ENCODE results near the gene CFAP221. TPM values are rescaled to one million over a fixed set of nuclear protein-coding genes. Genes with fewer than 3 reads are reported as not detected.

CFAP221 gene
- total RNA-seq, 4 donors from 2014 or later, result 0.25 to 8.6 (median 0.66) TPM; not detected in 1

DNA sequence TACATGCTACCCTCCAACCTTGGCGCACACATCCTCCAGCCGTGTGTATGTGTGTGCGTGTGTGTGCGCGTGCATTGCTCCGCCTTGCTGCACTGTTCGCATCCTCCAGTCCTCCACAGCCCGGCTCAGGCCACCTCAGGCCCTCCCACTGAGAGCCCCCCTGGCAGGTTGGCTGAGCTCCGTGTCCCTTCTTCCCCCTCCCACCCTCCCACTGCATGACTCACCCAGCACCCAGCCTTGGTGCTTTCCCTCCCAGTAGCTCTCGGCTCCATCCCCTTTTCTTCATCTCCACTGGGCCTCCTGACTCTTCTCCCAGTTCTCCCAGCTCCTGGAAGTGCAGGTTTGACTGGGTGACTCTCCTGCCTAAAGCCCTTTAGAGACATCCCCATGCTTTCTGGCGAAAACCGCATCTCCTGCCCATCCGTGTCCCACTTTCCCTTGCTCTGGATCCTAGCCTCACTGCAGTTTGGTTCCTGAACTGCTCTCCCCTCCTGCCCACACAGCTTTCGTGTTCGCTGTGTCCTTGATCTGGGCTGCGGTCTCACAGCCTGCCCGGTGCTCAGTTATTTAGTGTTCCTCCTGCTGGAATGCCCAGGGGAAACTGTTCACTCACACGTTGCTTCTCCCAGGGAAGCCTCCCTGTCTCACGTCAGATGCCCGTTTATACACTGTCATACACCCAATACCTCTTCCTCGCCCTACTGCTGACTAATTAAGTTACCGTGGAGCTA lies 139.6 kb downstream of the CFAP221 start:
- no peaks in the 10 kb centered on the region for H3K9me3 ChIP-seq
- H3K4me1 ChIP-seq, result peaks cover 0 to 33% (median 3%) of the 10 kb centered on the region in 3 donors
- H3K36me3 ChIP-seq, result peaks cover 0 to 50% of the 10 kb centered on the region in 2 donors
- ATAC-seq, result no peak
- H3K27ac ChIP-seq, result peak overlapping the region in 3 of 4 donors; percentile 52 to 54 (median 53)
- 40 to 61% methylated on average over 10 to 22 of the region's 22 CpGs for whole genome bisulfite sequencing, 2 donors (ENCODE audit: low coverage in 1 of 2)
- no peak overlapping the region for H3K4me3 ChIP-seq
- no peaks in the 10 kb centered on the region for H3K27me3 ChIP-seq
- no peak for TF ChIP-seq EP300 (IDR thresholded peaks at IDR 0.05)
- TF ChIP-seq, protein P1, sequence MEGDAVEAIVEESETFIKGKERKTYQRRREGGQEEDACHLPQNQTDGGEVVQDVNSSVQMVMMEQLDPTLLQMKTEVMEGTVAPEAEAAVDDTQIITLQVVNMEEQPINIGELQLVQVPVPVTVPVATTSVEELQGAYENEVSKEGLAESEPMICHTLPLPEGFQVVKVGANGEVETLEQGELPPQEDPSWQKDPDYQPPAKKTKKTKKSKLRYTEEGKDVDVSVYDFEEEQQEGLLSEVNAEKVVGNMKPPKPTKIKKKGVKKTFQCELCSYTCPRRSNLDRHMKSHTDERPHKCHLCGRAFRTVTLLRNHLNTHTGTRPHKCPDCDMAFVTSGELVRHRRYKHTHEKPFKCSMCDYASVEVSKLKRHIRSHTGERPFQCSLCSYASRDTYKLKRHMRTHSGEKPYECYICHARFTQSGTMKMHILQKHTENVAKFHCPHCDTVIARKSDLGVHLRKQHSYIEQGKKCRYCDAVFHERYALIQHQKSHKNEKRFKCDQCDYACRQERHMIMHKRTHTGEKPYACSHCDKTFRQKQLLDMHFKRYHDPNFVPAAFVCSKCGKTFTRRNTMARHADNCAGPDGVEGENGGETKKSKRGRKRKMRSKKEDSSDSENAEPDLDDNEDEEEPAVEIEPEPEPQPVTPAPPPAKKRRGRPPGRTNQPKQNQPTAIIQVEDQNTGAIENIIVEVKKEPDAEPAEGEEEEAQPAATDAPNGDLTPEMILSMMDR (IDR thresholded peaks at IDR 0.05), result no peak
- no peak for TF ChIP-seq POLR2AphosphoS5 (IDR thresholded peaks at IDR 0.05)
- no peak for TF ChIP-seq POLR2A (IDR thresholded peaks at IDR 0.05)

DNA sequence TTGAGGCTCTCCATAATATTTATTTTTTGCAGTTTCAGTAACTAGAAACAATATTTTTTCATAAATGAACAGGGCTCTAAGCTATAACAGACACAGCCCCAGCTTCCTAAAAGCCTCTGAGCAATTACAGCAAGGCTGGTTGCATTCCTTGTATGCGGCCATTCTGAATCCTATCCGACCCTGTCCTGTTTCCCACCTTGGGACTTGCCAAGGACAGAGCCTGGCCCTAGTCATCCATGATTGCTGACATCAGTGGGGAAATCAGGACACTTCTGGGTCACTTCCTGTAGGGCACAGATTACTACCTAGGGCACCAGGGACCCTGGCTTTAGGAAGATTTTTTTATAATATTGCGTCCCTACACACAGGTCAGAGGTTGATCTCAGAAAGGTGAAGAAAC lies 140.3 kb downstream of the CFAP221 start:
- peaks cover 0 to 32% (median 3%) of the 10 kb centered on the region in 3 donors for H3K4me1 ChIP-seq
- no peak for ATAC-seq
- H3K36me3 ChIP-seq, result peaks cover 0 to 57% of the 10 kb centered on the region in 2 donors
- TF ChIP-seq POLR2AphosphoS5 (IDR thresholded peaks at IDR 0.05) (no peak), EP300 (IDR thresholded peaks at IDR 0.05) (no peak), POLR2A (IDR thresholded peaks at IDR 0.05) (no peak)
- TF ChIP-seq, protein P1 (IDR thresholded peaks at IDR 0.05), result no peak
- no peaks in the 10 kb centered on the region for H3K27me3 ChIP-seq
- no peak overlapping the region for H3K4me3 ChIP-seq
- no peaks in the 10 kb centered on the region for H3K9me3 ChIP-seq
- H3K27ac ChIP-seq, result peak overlapping the region in 3 of 4 donors; percentile 52 to 54 (median 53)
- WGBS, 2 donors (ENCODE audit: low coverage in 1 of 2), result 54 to 80% methylated on average over 2 to 3 of the region's 3 CpGs

DNA sequence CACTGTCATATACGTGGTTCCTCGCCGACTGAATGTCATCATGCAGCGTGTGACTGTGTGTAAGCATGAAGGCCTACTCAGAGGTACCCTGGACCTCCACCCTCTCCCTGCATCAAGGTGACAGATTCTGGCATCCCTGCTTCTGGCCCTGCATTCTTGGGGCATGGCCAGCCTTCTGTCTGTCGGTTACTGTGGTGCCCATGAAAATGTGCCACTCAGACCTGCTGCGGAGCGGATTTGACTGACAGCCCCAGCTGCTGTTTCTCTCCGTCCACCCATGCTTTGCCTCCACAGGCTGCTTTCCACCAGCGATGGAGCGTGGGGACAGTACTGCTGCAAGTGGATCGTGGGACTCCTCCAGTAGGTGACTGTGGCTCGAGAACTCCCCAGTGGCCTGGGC lies 144.4 kb downstream of the CFAP221 start:
- H3K4me3 ChIP-seq, result no peak overlapping the region
- ATAC-seq, result no peak
- peaks cover 0 to 11% (median 0%) of the 10 kb centered on the region in 3 donors for H3K4me1 ChIP-seq
- TF ChIP-seq POLR2AphosphoS5 (IDR thresholded peaks at IDR 0.05) (no peak), POLR2A (IDR thresholded peaks at IDR 0.05) (no peak), EP300 (IDR thresholded peaks at IDR 0.05) (no peak)
- TF ChIP-seq, protein P1 (IDR thresholded peaks at IDR 0.05), result no peak
- no peaks in the 10 kb centered on the region for H3K27me3 ChIP-seq
- H3K27ac ChIP-seq, result no peak overlapping the region
- WGBS, 2 donors (ENCODE audit: low coverage in 1 of 2), result 95 to 97% methylated on average over 7 to 9 of the region's 12 CpGs
- no peaks in the 10 kb centered on the region for H3K9me3 ChIP-seq
- H3K36me3 ChIP-seq, result peaks cover 0 to 53% of the 10 kb centered on the region in 2 donors

GRCh38 chr2:119689218-119689617 lies 145.0 kb downstream of the CFAP221 start:
- 73 to 80% methylated on average over 2 of the region's 4 CpGs for WGBS, 2 donors (ENCODE audit: low coverage in 1 of 2)
- Histone ChIP-seq H3K9me3 (no peaks in the 10 kb centered on the region), H3K27me3 (no peaks in the 10 kb centered on the region), H3K4me1 (peaks cover 0 to 5% (median 0%) of the 10 kb centered on the region in 3 donors), H3K36me3 (peaks cover 0 to 53% of the 10 kb centered on the region in 2 donors), H3K4me3 (no peak overlapping the region), H3K27ac (no peak overlapping the region)
- ATAC-seq, result no peak
- TF ChIP-seq POLR2A (IDR thresholded peaks at IDR 0.05) (no peak), POLR2AphosphoS5 (IDR thresholded peaks at IDR 0.05) (no peak), EP300 (IDR thresholded peaks at IDR 0.05) (no peak)
- TF ChIP-seq, protein P1 (IDR thresholded peaks at IDR 0.05), result no peak

DNA sequence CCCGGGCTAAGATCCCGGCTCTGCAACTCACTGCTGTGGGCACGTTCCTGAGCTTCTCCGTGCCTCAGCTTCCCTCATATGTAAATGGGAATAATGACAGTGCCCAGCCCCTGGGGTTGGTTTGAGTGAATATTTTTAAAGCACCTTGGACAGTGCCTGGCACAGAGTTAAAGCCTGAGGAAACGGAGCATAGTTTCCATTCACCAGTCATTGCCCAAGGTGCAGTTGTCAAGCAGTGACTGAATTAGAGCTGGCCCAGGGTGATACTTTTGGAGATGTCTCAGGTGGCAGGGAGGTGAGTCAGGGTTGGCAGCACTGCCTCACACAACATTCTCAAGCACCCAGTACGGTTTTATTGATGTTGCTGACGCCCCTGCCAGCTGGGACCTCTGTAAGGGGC lies 146.9 kb downstream of the CFAP221 start:
- 17 to 93% methylated on average over 1 to 3 of the region's 7 CpGs for WGBS, 2 donors (ENCODE audit: low coverage in 1 of 2)
- no peak overlapping the region for H3K27ac ChIP-seq
- no peak overlapping the region for H3K4me3 ChIP-seq
- H3K36me3 ChIP-seq, result peaks cover 0 to 42% of the 10 kb centered on the region in 2 donors
- TF ChIP-seq POLR2A (IDR thresholded peaks at IDR 0.05) (no peak), EP300 (IDR thresholded peaks at IDR 0.05) (no peak), POLR2AphosphoS5 (IDR thresholded peaks at IDR 0.05) (no peak)
- TF ChIP-seq, protein P1 (IDR thresholded peaks at IDR 0.05), result no peak
- H3K4me1 ChIP-seq, result peaks cover 0 to 15% (median 0%) of the 10 kb centered on the region in 3 donors
- ATAC-seq, result no peak
- no peaks in the 10 kb centered on the region for H3K27me3 ChIP-seq
- no peaks in the 10 kb centered on the region for H3K9me3 ChIP-seq

Measured in gastroesophageal sphincter (tissue), 4 donors.